NCI-H187 treated with DMSO at 0.1 percent for 48 hours (cell line): ENCODE results near the gene IFITM10.

ENCODE experiments used
- DNase-seq: peaks from one replicate; lab custom pipeline; 2025; lab: John Stamatoyannopoulos, UW

The IFITM10 gene

GRCh38 chr11:1740786-1741530 lies 9.4 kb downstream of the IFITM10 start:
- no peak for DNase-seq

- no peak for DNase-seq
Observed at GRCh38 chr11:1739576-1739975, 10.8 kb downstream of the IFITM10 start.

- no peak for DNase-seq
Observed at GRCh38 chr11:1738380-1738779, 12.0 kb downstream of the IFITM10 start.

- DNase-seq = no peak
Observed at GRCh38 chr11:1737080-1737757, 13.2 kb downstream of the IFITM10 start.

- DNase-seq = no peak
Observed at GRCh38 chr11:1736447-1736992, 13.9 kb downstream of the IFITM10 start.

- DNase-seq = no peak
Observed at GRCh38 chr11:1735271-1735670, 15.1 kb downstream of the IFITM10 start.

GRCh38 chr11:1734641-1735081 lies 15.7 kb downstream of the IFITM10 start:
- no peak for DNase-seq

GRCh38 chr11:1733716-1734640 lies 16.4 kb downstream of the IFITM10 start:
- no peak for DNase-seq

- no peak for DNase-seq
Observed at GRCh38 chr11:1733009-1733715, 17.2 kb downstream of the IFITM10 start.

- DNase-seq = no peak
Observed at GRCh38 chr11:1732418-1733008, 17.9 kb downstream of the IFITM10 start.

- DNase-seq = no peak
Observed at GRCh38 chr11:1731451-1732059, 18.8 kb downstream of the IFITM10 start.

- no peak for DNase-seq
Observed at GRCh38 chr11:1730059-1730629, 20.3 kb downstream of the IFITM10 start.

GRCh38 chr11:1729692-1730011 lies 20.7 kb downstream of the IFITM10 start:
- DNase-seq = no peak

- DNase-seq = no peak
Observed at GRCh38 chr11:1728931-1729691, 21.3 kb downstream of the IFITM10 start.

- DNase-seq = no peak
Observed at GRCh38 chr11:1728301-1728700, 22.1 kb downstream of the IFITM10 start.

- DNase-seq = no peak
Observed at GRCh38 chr11:1727861-1728260, 22.5 kb downstream of the IFITM10 start.

- no peak for DNase-seq
Observed at GRCh38 chr11:1727096-1727690, 23.2 kb downstream of the IFITM10 start.

- DNase-seq = no peak
Observed at GRCh38 chr11:1719781-1720180, 30.6 kb downstream of the IFITM10 start.

GRCh38 chr11:1718326-1718725 lies 32.1 kb downstream of the IFITM10 start:
- no peak for DNase-seq
